G401.6 (cell line): ENCODE results near the gene SHCBP1.

Experiments used
- FAIRE-seq: peaks from 2 replicates; lab custom pipeline; 2012; peaks lifted over from hg19 to GRCh38; lab: Jason Lieb, UNC

SHCBP1 gene

GRCh38 chr16:46613352-46613751 lies 7.8 kb downstream of the SHCBP1 start:
- FAIRE-seq: no peak

GRCh38 chr16:46612121-46612520 lies 9.1 kb downstream of the SHCBP1 start:
- no peak for FAIRE-seq

- peak; percentile 76 for FAIRE-seq
Measured at GRCh38 chr16:46607529-46607928, 13.7 kb downstream of the SHCBP1 start.

GRCh38 chr16:46606231-46606630 lies 14.9 kb downstream of the SHCBP1 start:
- no peak for FAIRE-seq

GRCh38 chr16:46591257-46591656 lies 29.9 kb downstream of the SHCBP1 start:
- FAIRE-seq: no peak

- no peak for FAIRE-seq
Measured at GRCh38 chr16:46586011-46586577, 35.1 kb downstream of the SHCBP1 start.

GRCh38 chr16:46583036-46583435 lies 38.1 kb downstream of the SHCBP1 start:
- no peak for FAIRE-seq

- no peak for FAIRE-seq
Measured at GRCh38 chr16:46582313-46582712, 38.9 kb downstream of the SHCBP1 start.

- no peak for FAIRE-seq
Measured at GRCh38 chr16:46577988-46578579, 43.1 kb downstream of the SHCBP1 start.

- FAIRE-seq: no peak
Measured at GRCh38 chr16:46573834-46574159, 47.4 kb downstream of the SHCBP1 start.

GRCh38 chr16:46573008-46573833 lies 48.0 kb downstream of the SHCBP1 start:
- FAIRE-seq: no peak

GRCh38 chr16:46569231-46569735 lies 51.9 kb downstream of the SHCBP1 start:
- FAIRE-seq: no peak

GRCh38 chr16:46568472-46569230 lies 52.5 kb downstream of the SHCBP1 start:
- no peak for FAIRE-seq

GRCh38 chr16:46562979-46563378 lies 58.2 kb downstream of the SHCBP1 start:
- FAIRE-seq: no peak

- no peak for FAIRE-seq
Measured at GRCh38 chr16:46558018-46558417, 63.2 kb downstream of the SHCBP1 start.

- no peak for FAIRE-seq
Measured at GRCh38 chr16:46555951-46556350, 65.2 kb downstream of the SHCBP1 start.

- peak; percentile 89 for FAIRE-seq
Measured at GRCh38 chr16:46554435-46554834, 66.7 kb downstream of the SHCBP1 start.

- no peak for FAIRE-seq
Measured at GRCh38 chr16:46549477-46549876, 71.7 kb downstream of the SHCBP1 start.
